LHCN-M2 (cell line): ENCODE results near the gene ATXN7L1. TPM values are rescaled to one million over a fixed set of nuclear protein-coding genes. Genes with fewer than 3 reads are reported as not detected.
"Not testable (repeated sequence)": the region's sequence is repeated elsewhere in the genome, so short reads cannot be mapped to it uniquely, and the experiment has no call there.

Experiments
- DNase-seq: peaks from one replicate; pipeline ENCODE4 v3.0.0-alpha.2; 2012; ENCODE audit warnings: low read depth
- total RNA-seq: library from RNA; depleted of rRNA; stranded (reverse); fragments of >200 nt; gene quantifications from 2 replicates; pipeline ENCODE4 v1.2.3, GENCODE V29; 2014

ATXN7L1 gene
- total RNA-seq, 1 experiment from 2014 or later = 6.4 TPM

- no peak for DNase-seq
Measured at GRCh38 chr7:105707381-105707780, 169.0 kb downstream of the ATXN7L1 start.

- DNase-seq = no peak
Measured at GRCh38 chr7:105705427-105705826, 171.0 kb downstream of the ATXN7L1 start.

GRCh38 chr7:105703207-105703930 is 173.0 kb downstream of the ATXN7L1 start:
- DNase-seq = no peak

GRCh38 chr7:105699568-105700236 is 176.7 kb downstream of the ATXN7L1 start:
- no peak for DNase-seq

- DNase-seq = no peak
Measured at GRCh38 chr7:105698531-105698930, 177.9 kb downstream of the ATXN7L1 start.

- DNase-seq = no peak
Measured at GRCh38 chr7:105697753-105698152, 178.6 kb downstream of the ATXN7L1 start.

GRCh38 chr7:105697169-105697568 is 179.2 kb downstream of the ATXN7L1 start:
- DNase-seq = not testable (repeated sequence)

GRCh38 chr7:105693576-105693975 is 182.8 kb downstream of the ATXN7L1 start:
- DNase-seq = no peak

- DNase-seq = peak; percentile 90
Measured at GRCh38 chr7:105691680-105692564, 184.5 kb downstream of the ATXN7L1 start.

- DNase-seq = peak; percentile 51
Measured at GRCh38 chr7:105691082-105691679, 185.2 kb downstream of the ATXN7L1 start.

- DNase-seq = no peak
Measured at GRCh38 chr7:105690325-105690945, 186.0 kb downstream of the ATXN7L1 start.

GRCh38 chr7:105689067-105689819 is 187.2 kb downstream of the ATXN7L1 start:
- no peak for DNase-seq

GRCh38 chr7:105688617-105689016 is 187.8 kb downstream of the ATXN7L1 start:
- no peak for DNase-seq

GRCh38 chr7:105685161-105685560 is 191.2 kb downstream of the ATXN7L1 start:
- DNase-seq = no peak

GRCh38 chr7:105682341-105683060 is 193.9 kb downstream of the ATXN7L1 start:
- no peak for DNase-seq

GRCh38 chr7:105680505-105681187 is 195.8 kb downstream of the ATXN7L1 start:
- DNase-seq = no peak

- DNase-seq = peak; percentile 19
Measured at GRCh38 chr7:105678811-105679495, 197.4 kb downstream of the ATXN7L1 start.

GRCh38 chr7:105677817-105678573 is 198.4 kb downstream of the ATXN7L1 start:
- no peak for DNase-seq
